GM13977 (cell line): ENCODE results near the gene MARK3.

Source experiments
- DNase-seq: peaks from one replicate; pipeline ENCODE4 v3.0.0; 2012; ENCODE audit warnings: low spot score
- in situ Hi-C: fragments of 300-500 bp; cut with MboI; formaldehyde crosslinking; loops from one replicate; pipeline ENCODE4 v1.12.0; 2022; ENCODE audit warnings: low sequenced_read_pairs, low pct_unique_long_range_greater_than_20kb, mixed read lengths, inconsistent platforms; ENCODE audit not compliant: unreplicated experiment
- TF ChIP-seq, protein P1 (sequence below): IDR thresholded peaks from 2 replicates; pipeline ENCODE4 v1.5.1; 2012; ENCODE audit warnings: mild to moderate bottlenecking, control low read depth; ENCODE audit not compliant: insufficient read depth; ENCODE audit errors: extremely low read depth, missing control alignments

MARK3 gene

DNA sequence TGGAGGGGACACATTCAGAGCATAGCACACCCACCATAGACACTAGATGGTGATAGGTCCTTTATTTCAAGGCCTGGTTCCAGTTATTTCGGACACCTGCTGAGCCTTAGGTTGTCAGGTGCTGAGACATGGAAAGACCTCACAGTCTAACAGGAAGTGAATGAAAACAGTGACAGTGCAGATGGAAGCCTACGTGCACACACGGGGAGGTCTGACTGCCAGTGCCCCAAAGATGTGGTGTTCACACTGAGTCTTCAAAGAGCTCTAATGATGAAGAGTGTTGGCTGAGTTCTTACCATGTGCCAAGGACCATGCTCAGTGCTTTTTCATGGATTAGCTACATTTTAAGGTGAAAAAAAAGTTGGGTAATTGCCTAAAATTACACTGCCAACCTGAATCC, 90.8 kb downstream of the MARK3 start:
- TF ChIP-seq, protein P1, sequence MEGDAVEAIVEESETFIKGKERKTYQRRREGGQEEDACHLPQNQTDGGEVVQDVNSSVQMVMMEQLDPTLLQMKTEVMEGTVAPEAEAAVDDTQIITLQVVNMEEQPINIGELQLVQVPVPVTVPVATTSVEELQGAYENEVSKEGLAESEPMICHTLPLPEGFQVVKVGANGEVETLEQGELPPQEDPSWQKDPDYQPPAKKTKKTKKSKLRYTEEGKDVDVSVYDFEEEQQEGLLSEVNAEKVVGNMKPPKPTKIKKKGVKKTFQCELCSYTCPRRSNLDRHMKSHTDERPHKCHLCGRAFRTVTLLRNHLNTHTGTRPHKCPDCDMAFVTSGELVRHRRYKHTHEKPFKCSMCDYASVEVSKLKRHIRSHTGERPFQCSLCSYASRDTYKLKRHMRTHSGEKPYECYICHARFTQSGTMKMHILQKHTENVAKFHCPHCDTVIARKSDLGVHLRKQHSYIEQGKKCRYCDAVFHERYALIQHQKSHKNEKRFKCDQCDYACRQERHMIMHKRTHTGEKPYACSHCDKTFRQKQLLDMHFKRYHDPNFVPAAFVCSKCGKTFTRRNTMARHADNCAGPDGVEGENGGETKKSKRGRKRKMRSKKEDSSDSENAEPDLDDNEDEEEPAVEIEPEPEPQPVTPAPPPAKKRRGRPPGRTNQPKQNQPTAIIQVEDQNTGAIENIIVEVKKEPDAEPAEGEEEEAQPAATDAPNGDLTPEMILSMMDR: no peak
- in situ Hi-C loops: no loop called here
- DNase-seq: no peak

DNA sequence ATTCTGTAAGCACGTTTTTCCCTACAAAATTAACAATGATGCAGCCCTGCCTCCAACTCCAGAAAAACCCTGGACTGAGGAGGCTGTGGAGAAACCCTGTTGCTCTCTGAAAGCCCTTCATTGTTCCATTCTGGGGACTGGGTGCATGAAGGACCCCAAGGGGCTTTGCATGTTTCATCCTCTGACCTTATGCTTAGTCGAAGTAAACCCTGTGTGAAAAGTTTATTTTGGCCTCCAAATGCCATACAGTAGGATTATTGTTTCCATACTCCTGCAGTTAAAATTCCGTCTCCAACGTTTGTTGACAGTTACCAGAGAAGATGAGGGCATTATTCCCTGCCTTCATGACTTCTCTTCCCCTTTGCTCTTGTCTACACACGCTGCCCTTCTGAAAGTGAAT, 91.4 kb downstream of the MARK3 start:
- in situ Hi-C loops: no loop called here
- DNase-seq: no peak
- TF ChIP-seq, protein P1: no peak

DNA sequence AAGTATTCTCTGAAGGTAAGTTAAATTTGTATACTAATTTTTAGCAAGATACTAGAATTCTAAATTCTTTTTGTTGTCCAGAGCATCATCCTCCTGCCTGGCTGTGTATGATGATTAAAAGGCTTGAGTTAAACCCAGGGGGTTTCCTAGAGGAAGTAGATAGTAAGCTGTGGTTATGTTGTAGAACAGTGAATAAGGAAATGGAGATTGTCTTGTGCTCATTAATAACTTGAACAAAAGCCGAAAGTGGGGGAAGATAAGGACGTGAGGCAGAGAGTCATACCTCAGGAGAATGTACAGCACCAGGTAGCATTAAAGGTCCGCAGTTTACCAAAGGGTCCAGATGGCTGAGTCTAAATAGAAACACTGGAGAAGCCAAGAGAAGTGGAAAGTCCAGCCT, 95.4 kb downstream of the MARK3 start:
- TF ChIP-seq, protein P1: no peak
- peak; percentile 50 for DNase-seq
- in situ Hi-C loops: no loop called here

DNA sequence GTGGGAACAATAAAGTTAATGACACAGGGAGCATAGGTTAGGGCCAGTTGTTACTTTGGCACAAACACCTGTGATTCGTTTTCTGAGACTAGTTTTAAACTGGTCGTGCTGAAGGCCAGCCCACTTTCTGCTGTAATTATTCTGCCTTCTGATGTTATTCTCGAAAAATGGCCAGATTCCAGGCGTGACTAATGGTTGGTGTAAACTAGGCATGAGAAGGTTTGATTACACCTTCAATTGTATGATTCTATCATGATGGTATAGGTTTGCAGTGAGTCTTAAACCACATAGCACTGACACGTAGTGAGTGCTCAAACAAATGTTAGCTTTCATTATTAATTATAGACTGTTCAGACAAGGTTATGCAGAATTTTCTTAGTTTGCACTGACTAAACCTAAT, 98.4 kb downstream of the MARK3 start:
- no peak for DNase-seq
- TF ChIP-seq, protein P1: no peak
- in situ Hi-C loops: no loop called here

DNA sequence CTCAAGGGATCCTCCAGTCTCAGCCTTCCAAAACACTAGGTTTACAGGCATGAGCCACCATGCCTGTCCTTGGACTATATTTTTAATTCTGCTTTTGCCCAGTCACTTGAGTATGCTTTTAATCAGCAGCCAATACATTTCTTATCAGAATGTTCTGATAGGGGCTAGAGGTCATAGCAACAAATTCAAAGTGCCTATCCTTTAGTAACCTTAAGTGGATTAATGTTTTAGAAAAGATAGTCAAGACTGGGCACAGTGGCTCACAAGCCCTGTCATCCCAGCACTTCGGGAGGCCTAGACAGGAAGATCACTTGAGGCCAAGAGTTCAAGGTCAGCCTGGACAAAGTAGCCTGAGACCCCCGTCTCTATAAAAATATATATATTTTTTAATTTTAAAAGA, 100.3 kb downstream of the MARK3 start:
- TF ChIP-seq, protein P1: no peak
- in situ Hi-C loops: no loop called here
- DNase-seq: no peak

DNA sequence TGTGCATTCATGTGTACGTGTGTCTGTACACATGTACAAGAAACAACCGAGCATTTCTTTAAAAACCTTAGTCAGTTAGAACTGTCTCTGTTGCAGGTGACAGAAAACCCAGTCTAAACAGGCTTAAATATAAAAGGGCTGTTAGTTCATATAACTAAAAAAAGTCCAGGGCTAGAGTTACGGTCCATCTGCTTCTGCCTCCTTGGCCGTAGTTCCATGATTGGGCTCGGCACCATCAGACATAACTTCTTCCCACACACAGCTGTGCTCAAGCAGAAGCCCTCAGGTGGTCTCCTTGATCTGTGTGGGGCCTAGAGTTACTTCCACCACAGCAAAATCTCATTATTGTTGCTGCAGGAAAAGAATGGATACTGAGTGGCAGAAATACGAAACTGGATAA, 102.9 kb downstream of the MARK3 start:
- in situ Hi-C loops: no loop called here
- no peak for DNase-seq
- TF ChIP-seq, protein P1: no peak

DNA sequence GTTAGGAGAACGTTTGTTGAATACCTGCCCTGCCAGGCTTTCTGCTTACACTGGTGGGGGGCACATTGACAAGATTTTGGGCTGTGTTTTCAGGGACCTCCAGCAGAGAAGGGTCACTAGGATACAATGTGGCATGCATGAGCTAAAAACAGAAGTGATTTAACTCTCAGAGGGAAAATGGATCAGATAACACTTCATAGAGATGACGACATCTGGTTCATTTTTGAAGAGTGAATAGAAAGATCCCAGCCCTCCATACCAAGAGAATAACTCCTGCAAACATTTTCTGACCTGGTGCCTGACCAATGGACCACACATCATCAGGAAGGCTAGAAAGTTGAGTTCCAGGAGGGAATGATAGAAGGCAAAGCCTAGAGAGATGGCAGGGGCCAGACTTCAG, 103.7 kb downstream of the MARK3 start:
- in situ Hi-C loops: no loop called here
- DNase-seq: no peak
- TF ChIP-seq, protein P1: no peak
